Spinal cord (tissue), 10 donors: Measurements from ENCODE around the gene TTC28. TPM values are rescaled to one million over a fixed set of nuclear protein-coding genes. Genes with fewer than 3 reads are reported as not detected.

Source experiments
- DNase-seq, 6 donors: peaks; one replicate each; pipeline versions ENCODE4 v3.0.0 to v3.0.0-alpha.2; 2013 to 2015; ENCODE audit warnings: low spot score in 6 of 6, low read depth in 4 of 6
- H3K27ac ChIP-seq: one replicate; pipeline ENCODE4 v1.5.1; 2013; ENCODE audit warnings: low read depth, low read length, control low read depth
- H3K27me3 ChIP-seq: one replicate; pipeline ENCODE4 v1.6.1; 2013; ENCODE audit warnings: low read length; ENCODE audit not compliant: control insufficient read depth, insufficient read depth
- H3K36me3 ChIP-seq: one replicate; pipeline ENCODE4 v1.6.1; 2013; ENCODE audit warnings: low read length; ENCODE audit not compliant: control insufficient read depth, insufficient read depth
- H3K4me1 ChIP-seq: one replicate; pipeline ENCODE4 v1.6.1; 2013; ENCODE audit warnings: low read length; ENCODE audit not compliant: control insufficient read depth, insufficient read depth
- H3K4me3 ChIP-seq: one replicate; pipeline ENCODE4 v1.5.1; 2013; ENCODE audit warnings: low read depth, low read length, control low read depth
- H3K9me3 ChIP-seq: one replicate; pipeline ENCODE4 v1.6.1; 2013; ENCODE audit warnings: low read length; ENCODE audit not compliant: control insufficient read depth, insufficient read depth
- WGBS: methylation state at CpG from one replicate; pipeline ENCODE4 v1.1.5; 2013; ENCODE audit warnings: missing lambda C conversion rate; ENCODE audit not compliant: insufficient coverage; 5-methylcytosine and 5-hydroxymethylcytosine counted together
- polyA plus RNA-seq, 2 donors: library from polyadenylated mRNA; unstranded; fragments of 120-200 nt; gene quantifications; one replicate each; pipeline ENCODE4 v1.2.1, GENCODE V29; 2013; ENCODE audit not compliant: insufficient read length in 2 of 2
- total RNA-seq, 2 donors: library from RNA; depleted of rRNA in 1 of 2; stranded (reverse); fragments of 120-200 nt in 1 of 2; fragments of >200 nt in 1 of 2; gene quantifications; one replicate each; pipeline versions ENCODE4 v1.2.3 to v1.2.4, GENCODE V29; 2013 to 2014
- donor health status: healthy.

The TTC28 gene
- total and polyA plus RNA-seq, 4 donors, result 19.4 to 44.0 (median 30.4) TPM

- H3K4me3 ChIP-seq, result no peak overlapping the region
- DNase-seq, result no peak
- H3K36me3 ChIP-seq, result no peaks in the 10 kb centered on the region
- no peaks in the 10 kb centered on the region for H3K27me3 ChIP-seq
- no peaks in the 10 kb centered on the region for H3K4me1 ChIP-seq
- no peak overlapping the region for H3K27ac ChIP-seq
- WGBS, result no CpG with 5 or more reads among the region's 1 CpG
- no peaks in the 10 kb centered on the region for H3K9me3 ChIP-seq
These were observed 369.3 kb downstream of the TTC28 start for GRCh38 chr22:28310299-28310698.

DNA sequence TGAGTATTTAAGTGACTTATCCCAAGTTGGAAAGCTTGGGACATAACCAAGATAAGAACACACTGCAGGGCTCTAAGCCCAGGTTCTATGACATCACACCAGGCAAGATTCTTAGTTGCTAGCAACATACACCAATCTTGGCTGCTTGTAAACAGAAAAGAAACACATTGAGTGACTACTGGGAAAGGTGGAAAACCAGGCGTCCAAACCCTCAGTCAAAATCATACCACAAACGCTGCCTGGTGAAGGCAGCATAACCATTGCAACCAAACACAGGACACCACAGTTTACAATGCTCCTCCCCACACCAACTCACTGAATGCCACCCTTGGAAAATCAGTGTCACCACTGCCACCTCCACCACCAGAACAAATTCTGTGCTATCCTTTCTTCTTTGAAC lies 379.9 kb downstream of the TTC28 start:
- Histone ChIP-seq H3K4me1 (no peaks in the 10 kb centered on the region), H3K4me3 (no peak overlapping the region), H3K27me3 (no peaks in the 10 kb centered on the region), H3K27ac (no peak overlapping the region), H3K36me3 (no peaks in the 10 kb centered on the region), H3K9me3 (no peaks in the 10 kb centered on the region)
- no CpG with 5 or more reads among the region's 2 CpGs for WGBS
- DNase-seq, result peak in 1 of 6 donors; percentile 45

DNA sequence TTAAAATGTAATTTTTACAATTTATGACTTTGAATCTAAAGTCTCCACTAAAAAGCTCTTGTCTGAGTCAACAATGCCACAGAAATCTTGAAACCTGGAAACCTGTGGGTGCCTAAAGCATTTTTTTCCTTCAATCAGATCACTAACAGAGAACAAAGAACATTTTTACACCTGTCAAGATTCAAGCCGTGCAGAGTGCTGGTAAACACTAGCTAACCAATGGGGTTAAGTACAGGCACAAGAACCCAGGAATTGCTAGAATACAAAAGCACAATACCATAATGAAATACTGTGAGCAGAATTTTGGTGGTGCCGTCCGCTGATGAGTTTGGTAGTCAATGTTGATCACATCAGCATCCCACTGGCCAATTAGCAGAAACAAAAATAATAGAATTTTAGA lies 380.3 kb downstream of the TTC28 start:
- Histone ChIP-seq H3K27me3 (no peaks in the 10 kb centered on the region), H3K27ac (no peak overlapping the region), H3K4me3 (no peak overlapping the region), H3K9me3 (no peaks in the 10 kb centered on the region), H3K4me1 (no peaks in the 10 kb centered on the region), H3K36me3 (no peaks in the 10 kb centered on the region)
- no CpG with 5 or more reads among the region's 3 CpGs for WGBS
- peak in 1 of 6 donors; percentile 58 for DNase-seq

GRCh38 chr22:28297504-28297903 lies 382.1 kb downstream of the TTC28 start:
- 79% methylated on average over 2 of the region's 4 CpGs for WGBS
- Histone ChIP-seq H3K4me3 (no peak overlapping the region), H3K27me3 (no peaks in the 10 kb centered on the region), H3K36me3 (no peaks in the 10 kb centered on the region), H3K27ac (no peak overlapping the region), H3K9me3 (no peaks in the 10 kb centered on the region), H3K4me1 (no peaks in the 10 kb centered on the region)
- peak in 4 of 6 donors; percentile 1 to 64 (median 30) for DNase-seq

GRCh38 chr22:28296452-28296851 lies 383.2 kb downstream of the TTC28 start:
- DNase-seq, result no peak
- Histone ChIP-seq H3K27me3 (no peaks in the 10 kb centered on the region), H3K4me1 (no peaks in the 10 kb centered on the region), H3K27ac (no peak overlapping the region), H3K4me3 (no peak overlapping the region), H3K9me3 (no peaks in the 10 kb centered on the region), H3K36me3 (no peaks in the 10 kb centered on the region)

- Histone ChIP-seq H3K4me3 (no peak overlapping the region), H3K4me1 (no peaks in the 10 kb centered on the region), H3K27ac (no peak overlapping the region), H3K9me3 (no peaks in the 10 kb centered on the region), H3K27me3 (no peaks in the 10 kb centered on the region), H3K36me3 (no peaks in the 10 kb centered on the region)
- WGBS, result 57% methylated on average over 1 of the region's 2 CpGs
- DNase-seq, result no peak
These were observed 396.5 kb downstream of the TTC28 start for GRCh38 chr22:28283068-28283654.

GRCh38 chr22:28282405-28283067 lies 397.1 kb downstream of the TTC28 start:
- no peak overlapping the region for H3K4me3 ChIP-seq
- DNase-seq, result no peak
- H3K36me3 ChIP-seq, result no peaks in the 10 kb centered on the region
- H3K4me1 ChIP-seq, result no peaks in the 10 kb centered on the region
- no peak overlapping the region for H3K27ac ChIP-seq
- no peaks in the 10 kb centered on the region for H3K9me3 ChIP-seq
- no peaks in the 10 kb centered on the region for H3K27me3 ChIP-seq
- WGBS, result no CpG with 5 or more reads among the region's 3 CpGs

DNA sequence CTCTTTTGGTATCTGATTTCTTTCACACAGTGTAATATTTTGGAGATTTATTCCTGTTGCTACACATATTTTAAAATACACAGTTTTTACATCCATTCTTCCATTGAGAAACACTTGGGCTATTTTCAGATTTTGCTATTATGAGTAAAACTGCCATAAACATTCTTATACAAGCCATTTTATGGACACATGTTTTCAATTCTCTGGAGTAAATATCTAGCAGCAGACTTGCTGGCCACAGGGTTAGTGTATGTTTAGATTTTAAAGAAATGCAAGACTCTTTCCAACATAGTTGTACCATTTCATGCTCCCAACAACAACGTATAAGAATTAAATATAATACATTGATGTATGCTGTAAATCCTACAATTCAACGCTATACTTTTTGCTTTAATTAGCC lies 399.8 kb downstream of the TTC28 start:
- no peaks in the 10 kb centered on the region for H3K27me3 ChIP-seq
- H3K4me3 ChIP-seq, result no peak overlapping the region
- H3K36me3 ChIP-seq, result no peaks in the 10 kb centered on the region
- DNase-seq, result no peak
- no CpG with 5 or more reads among the region's 2 CpGs for WGBS
- no peaks in the 10 kb centered on the region for H3K9me3 ChIP-seq
- H3K4me1 ChIP-seq, result no peaks in the 10 kb centered on the region
- no peak overlapping the region for H3K27ac ChIP-seq

GRCh38 chr22:28269277-28269676 lies 410.4 kb downstream of the TTC28 start:
- Histone ChIP-seq H3K9me3 (no peaks in the 10 kb centered on the region), H3K4me3 (no peak overlapping the region), H3K4me1 (peaks cover 3% of the 10 kb centered on the region), H3K27me3 (no peaks in the 10 kb centered on the region), H3K36me3 (no peaks in the 10 kb centered on the region), H3K27ac (no peak overlapping the region)
- no peak for DNase-seq
- no CpG with 5 or more reads among the region's 2 CpGs for WGBS

GRCh38 chr22:28268850-28269249 lies 410.8 kb downstream of the TTC28 start:
- Histone ChIP-seq H3K9me3 (no peaks in the 10 kb centered on the region), H3K4me1 (peaks cover 3% of the 10 kb centered on the region), H3K4me3 (no peak overlapping the region), H3K27me3 (no peaks in the 10 kb centered on the region), H3K36me3 (no peaks in the 10 kb centered on the region), H3K27ac (no peak overlapping the region)
- WGBS, result no CpG with 5 or more reads among the region's 5 CpGs
- no peak for DNase-seq
